B cell (primary cell): Measurements from ENCODE around the gene COBL. TPM values are rescaled to one million over a fixed set of nuclear protein-coding genes. Genes with fewer than 3 reads are reported as not detected.

Experiments used
- ATAC-seq: fragments of 200-7000 bp; cut with Tn5 transposase; one replicate; pipeline ENCODE4 v1.10.0; 2021; ENCODE audit warnings: low read depth, mild to moderate bottlenecking, moderate number of reproducible peaks, moderate library complexity
- CTCF ChIA-PET: fragments of 350-600 bp; sonication (Branson Sonifier 250); formaldehyde crosslinking; loops from one replicate; lab custom pipeline; 2021; ENCODE audit warnings: antibody characterized with exemption, inconsistent platforms; lab: Charles Lee
- POLR2A ChIA-PET: fragments of 350-600 bp; sonication (Branson Sonifier 250); formaldehyde crosslinking; loops from one replicate; lab custom pipeline; 2021; ENCODE audit warnings: antibody characterized with exemption; lab: Charles Lee
- DNase-seq: peaks from one replicate; pipeline ENCODE4 v3.0.0; 2013
- H2AFZ ChIP-seq: 2 replicates; pipeline ENCODE4 v1.6.1; 2012; ENCODE audit warnings: mild to moderate bottlenecking, low read depth, low read length; ENCODE audit not compliant: insufficient read depth, poor library complexity, severe bottlenecking
- H3K27ac ChIP-seq, 2 donors: 1 replicate in 1 of 2; 2 replicates in 1 of 2; pipeline ENCODE4 v1.5.1; 2012 to 2013; ENCODE audit warnings: low read length in 2 of 2, mild to moderate bottlenecking in 2 of 2, moderate library complexity in 1 of 2
- H3K27me3 ChIP-seq, 4 experiments: fragments of 200-600 bp in 1 of 4; sonication (generic) in 1 of 4; replicated peaks in 1 of 4; 1 replicate in 2 of 4; 2 replicates in 2 of 4; pipeline versions ENCODE4 v1.6.1 to v1.7.0; 2013 to 2016; ENCODE audit warnings: low read length in 3 of 4, mild to moderate bottlenecking in 2 of 4, mixed read lengths in 1 of 4, moderate library complexity in 1 of 4; ENCODE audit not compliant: insufficient read depth in 4 of 4, control insufficient read depth in 3 of 4; ENCODE audit errors: control extremely low read depth in 1 of 4
- H3K36me3 ChIP-seq, 2 experiments: replicated peaks in 1 of 2; 1 replicate in 1 of 2; 2 replicates in 1 of 2; pipeline versions ENCODE4 v1.6.1 to v1.7.1; 2013; ENCODE audit warnings: low read length in 1 of 2; ENCODE audit not compliant: insufficient read depth in 2 of 2, control insufficient read depth in 1 of 2; ENCODE audit errors: control extremely low read depth in 1 of 2, extremely low read depth in 1 of 2
- H3K4me1 ChIP-seq, 2 donors: fragments of 200-600 bp in 1 of 2; sonication (generic) in 1 of 2; 1 replicate in 1 of 2; 2 replicates in 1 of 2; pipeline versions ENCODE4 v1.5.1 to v1.6.1; 2013 to 2017; ENCODE audit warnings: low read length in 2 of 2; ENCODE audit not compliant: control insufficient read depth in 2 of 2, insufficient read depth in 2 of 2
- H3K4me2 ChIP-seq: replicated peaks from 2 replicates; pipeline ENCODE3; 2012; ENCODE audit warnings: mild to moderate bottlenecking, low read depth, low read length; ENCODE audit not compliant: poor library complexity, severe bottlenecking
- H3K4me3 ChIP-seq, 5 experiments: fragments of 200-600 bp in 1 of 5; sonication (generic) in 1 of 5; 1 replicate in 3 of 5; 2 replicates in 2 of 5; pipeline versions ENCODE4 v1.5.1 to v1.7.0; 2011 to 2016; ENCODE audit warnings: low read length in 4 of 5, mild to moderate bottlenecking in 4 of 5, low read depth in 2 of 5, control low read depth in 1 of 5, moderate library complexity in 1 of 5; ENCODE audit not compliant: insufficient read depth in 1 of 5; ENCODE audit errors: control extremely low read depth in 1 of 5, extremely low read depth in 1 of 5
- H3K79me2 ChIP-seq: fragments of 200-600 bp; sonication (generic); one replicate; pipeline ENCODE4 v1.6.0; 2016; ENCODE audit warnings: low read length; ENCODE audit not compliant: control insufficient read depth, insufficient read depth
- H3K9ac ChIP-seq: fragments of 200-600 bp; sonication (generic); 2 replicates; pipeline ENCODE4 v1.6.1; 2017; ENCODE audit warnings: mild to moderate bottlenecking, low read length, moderate library complexity
- H3K9me3 ChIP-seq, 3 donors: one replicate each; pipeline versions ENCODE4 v1.6.1 to v1.7.1; 2013; ENCODE audit warnings: low read length in 2 of 3; ENCODE audit not compliant: control insufficient read depth in 2 of 3, insufficient read depth in 1 of 3; ENCODE audit errors: control extremely low read depth in 1 of 3
- H4K20me1 ChIP-seq: 2 replicates; pipeline ENCODE4 v1.6.0; 2012; ENCODE audit warnings: mild to moderate bottlenecking, low read length; ENCODE audit not compliant: insufficient read depth, control insufficient read depth, poor library complexity, severe bottlenecking
- H3K27ac Mint-ChIP-seq: one replicate; pipeline ENCODE4 v1.8.0; 2021; ENCODE audit warnings: mixed read lengths
- H3K27me3 Mint-ChIP-seq: one replicate; pipeline ENCODE4 v1.8.0; 2021; ENCODE audit warnings: mixed read lengths
- H3K4me1 Mint-ChIP-seq: one replicate; pipeline ENCODE4 v1.8.0; 2021; ENCODE audit warnings: mixed read lengths
- H3K4me3 Mint-ChIP-seq: one replicate; pipeline ENCODE4 v1.8.0; 2021; ENCODE audit warnings: mixed read lengths
- H3K9me3 Mint-ChIP-seq: one replicate; pipeline ENCODE4 v1.8.0; 2022; ENCODE audit warnings: mixed read lengths; ENCODE audit not compliant: insufficient read depth
- CTCF ChIP-seq: fragments of 200-600 bp; IDR thresholded peaks from one replicate; pipeline ENCODE4 v1.8.0; 2022; ENCODE audit warnings: antibody characterized with exemption, mild to moderate bottlenecking
- EZH2 ChIP-seq: IDR thresholded peaks from 2 replicates; pipeline ENCODE4 v1.6.1; 2012; ENCODE audit warnings: borderline replicate concordance, low read depth, mild to moderate bottlenecking, moderate library complexity, low read length; ENCODE audit not compliant: insufficient read depth, poor library complexity, severe bottlenecking
- WGBS: methylation state at CpG from one replicate; pipeline ENCODE4 v1.1.5; 2013; ENCODE audit warnings: missing lambda C conversion rate; ENCODE audit not compliant: insufficient coverage; 5-methylcytosine and 5-hydroxymethylcytosine counted together
- intact Hi-C: fragments of 100-400 bp; cut with micrococcal nuclease; formaldehyde crosslinking; loops from one replicate; pipeline ENCODE4 v1.10.0; 2022
- polyA plus RNA-seq: library from polyadenylated mRNA; depleted of rRNA; stranded (reverse); fragments of >200 nt; gene quantifications from 2 replicates; pipeline ENCODE4 v1.2.3, GENCODE V29; 2012
- total RNA-seq, 2 donors: library from RNA; stranded (reverse); fragments of 120-200 nt in 1 of 2; gene quantifications; 1 replicate in 1 of 2; 2 replicates in 1 of 2; pipeline versions ENCODE4 v1.2.3 to v1.2.4, GENCODE V29; 2013 to 2022

The COBL gene
- total and polyA plus RNA-seq, 2 donors (not counting 1 experiment from before 2014, with no cell fraction given): not detected

- no peaks in the 10 kb centered on the region for H3K9me3 ChIP-seq
- H3K27ac ChIP-seq: no peak overlapping the region
- ATAC-seq: no peak
- ChIA-PET CTCF (interaction anchor here (0.9 kb wide), 1 partner anchor 33 kb away, joined by 3 read pairs; no protein-coding TSS in a partner anchor), POLR2A (no interaction called here)
- H3K4me3 Mint-ChIP-seq: no peak overlapping the region
- H3K27ac Mint-ChIP-seq: no peak overlapping the region
- H3K79me2 ChIP-seq: no peaks in the 10 kb centered on the region
- WGBS: 91% methylated on average over 17 of the region's 19 CpGs
- no peak overlapping the region for H3K4me2 ChIP-seq
- no peak for TF ChIP-seq EZH2
- no peak for TF ChIP-seq CTCF
- H2AFZ ChIP-seq: no peak overlapping the region
- H4K20me1 ChIP-seq: no peaks in the 10 kb centered on the region
- peaks cover 6% of the 10 kb centered on the region for H3K4me1 Mint-ChIP-seq
- no peak for DNase-seq
- H3K9me3 Mint-ChIP-seq: no peaks in the 10 kb centered on the region
- H3K27me3 ChIP-seq: no peaks in the 10 kb centered on the region
- intact Hi-C loops: no loop called here
- H3K4me3 ChIP-seq: no peak overlapping the region
- no peaks in the 10 kb centered on the region for H3K36me3 ChIP-seq
- H3K9ac ChIP-seq: no peak overlapping the region
- H3K4me1 ChIP-seq: peaks cover 0 to 3% of the 10 kb centered on the region in 2 donors
- H3K27me3 Mint-ChIP-seq: no peaks in the 10 kb centered on the region
Observed at GRCh38 chr7:51126813-51127617, 189.6 kb downstream of the COBL start.

GRCh38 chr7:51126324-51126723, 190.3 kb downstream of the COBL start:
- WGBS: 84% methylated on average over 5 of the region's 5 CpGs
- Histone ChIP-seq H4K20me1 (no peaks in the 10 kb centered on the region), H2AFZ (no peak overlapping the region), H3K36me3 (no peaks in the 10 kb centered on the region), H3K27ac (no peak overlapping the region), H3K27me3 (no peaks in the 10 kb centered on the region), H3K4me3 (no peak overlapping the region), H3K9me3 (no peaks in the 10 kb centered on the region), H3K79me2 (no peaks in the 10 kb centered on the region), H3K4me2 (no peak overlapping the region), H3K9ac (no peak overlapping the region), H3K4me1 (peaks cover 0 to 3% of the 10 kb centered on the region in 2 donors)
- TF ChIP-seq EZH2 (no peak), CTCF (no peak)
- H3K4me3 Mint-ChIP-seq: no peak overlapping the region
- DNase-seq: no peak
- peaks cover 4% of the 10 kb centered on the region for H3K27me3 Mint-ChIP-seq
- ChIA-PET POLR2A (no interaction called here), CTCF (no interaction called here)
- ATAC-seq: no peak
- no peak overlapping the region for H3K27ac Mint-ChIP-seq
- intact Hi-C loops: no loop called here
- H3K9me3 Mint-ChIP-seq: no peaks in the 10 kb centered on the region
- peaks cover 10% of the 10 kb centered on the region for H3K4me1 Mint-ChIP-seq
